Medulla oblongata (tissue), 1 donor: ENCODE measurements around the gene NDUFS2.

Source experiments
- DNase-seq: peaks from one replicate; pipeline ENCODE4 v3.0.0-alpha.2; 2015; ENCODE audit errors: extremely low spot score

NDUFS2 gene

GRCh38 chr1:161195171-161195570 is 7.0 kb upstream of the NDUFS2 start:
- DNase-seq, result peak; percentile 79

GRCh38 chr1:161196111-161196510 is 6.1 kb upstream of the NDUFS2 start:
- DNase-seq, result no peak

- no peak for DNase-seq
These were observed 5.4 kb upstream of the NDUFS2 start for GRCh38 chr1:161196521-161197451.

- DNase-seq, result no peak
These were observed 4.5 kb upstream of the NDUFS2 start for GRCh38 chr1:161197560-161198193.

GRCh38 chr1:161198194-161198896 is 3.8 kb upstream of the NDUFS2 start:
- peak; percentile 53 for DNase-seq

GRCh38 chr1:161198897-161199431 is 3.2 kb upstream of the NDUFS2 start, which contains the start of gene ADAMTS4:
ADAMTS4 (minus strand) TSS chr1:161199054; CDS start chr1:161198627, 427 bp downstream.
- peak; percentile 96 for DNase-seq

GRCh38 chr1:161199506-161200139 is 2.5 kb upstream of the NDUFS2 start:
- no peak for DNase-seq

GRCh38 chr1:161200421-161200991 is 1.7 kb upstream of the NDUFS2 start:
- DNase-seq, result peak; percentile 91

GRCh38 chr1:161200992-161201835 is 953 bp upstream of the NDUFS2 start:
- DNase-seq, result peak; percentile 55

GRCh38 chr1:161206411-161207140 is 4.4 kb downstream of the NDUFS2 start:
- DNase-seq, result no peak

GRCh38 chr1:161207173-161207572 is 5.0 kb downstream of the NDUFS2 start:
- no peak for DNase-seq

- peak; percentile 88 for DNase-seq
These were observed 7.7 kb downstream of the NDUFS2 start for GRCh38 chr1:161209790-161210409.

GRCh38 chr1:161214369-161214768 is 12.2 kb downstream of the NDUFS2 start:
- DNase-seq, result no peak

GRCh38 chr1:161215076-161215475 is 12.9 kb downstream of the NDUFS2 start, which contains the start of gene FCER1G:
FCER1G (plus strand) TSS chr1:161215295; CDS start chr1:161215322, 27 bp downstream.
- peak; percentile 65 for DNase-seq

GRCh38 chr1:161216945-161217712 is 15.0 kb downstream of the NDUFS2 start:
- peak; percentile 75 for DNase-seq

- no peak for DNase-seq
These were observed 15.7 kb downstream of the NDUFS2 start for GRCh38 chr1:161217831-161218230.

- DNase-seq, result no peak
These were observed 16.3 kb downstream of the NDUFS2 start for GRCh38 chr1:161218301-161219077.
